ENCODE measurements around the gene BICRA. TPM values are rescaled to one million over a fixed set of nuclear protein-coding genes. Genes with fewer than 3 reads are reported as not detected.

Gene BICRA
- total and polyA plus RNA-seq, 9 of the 15 experiments (the other 6 are each of a cell fraction or from before 2014, with no cell fraction given), result 0.01 to 8.8 (median 1.2) TPM

- TF ChIP-seq SNIP1 (IDR thresholded peaks at IDR 0.05; ENCODE audit: low read depth) (no peak; the same call in 1 of the 2 replicates), ZNF146 (CRISPR knock-in tag; IDR thresholded peaks at IDR 0.05; ENCODE audit: unreplicated experiment) (no peak), ZNF239 (CRISPR knock-in tag; IDR thresholded peaks at IDR 0.05) (no peak), JUN (IDR thresholded peaks at IDR 0.05; ENCODE audit: borderline replicate concordance, low read depth, low read length) (0 out of 2 replicates have a peak, but pooled peaks have one; percentile 3), JUN (CRISPR knock-in tag; IDR thresholded peaks at IDR 0.05; ENCODE audit: borderline replicate concordance) (no peak), SIRT6 (IDR thresholded peaks at IDR 0.05; ENCODE audit: low read depth, low read length) (no peak), CEBPB (tag; IDR thresholded peaks at IDR 0.05) (no peak), ZBTB12 (CRISPR knock-in tag; IDR thresholded peaks at IDR 0.05) (no peak), ZNF551 (CRISPR knock-in tag; IDR thresholded peaks at IDR 0.05) (no peak), TEAD2 (tag; IDR thresholded peaks at IDR 0.05) (no peak), ZNF140 (CRISPR knock-in tag; IDR thresholded peaks at IDR 0.05) (no peak), XRCC4 (IDR thresholded peaks at IDR 0.05; ENCODE audit: extremely low read depth, insufficient read depth, insufficient read length) (no peak), PTTG1 (tag; IDR thresholded peaks at IDR 0.05; ENCODE audit: low read depth) (no peak), ZNF354B (CRISPR knock-in tag; IDR thresholded peaks at IDR 0.05) (no peak), ZNF507 (tag; conservative IDR thresholded peaks at IDR 0.05) (no peak), PYGO2 (tag; IDR thresholded peaks at IDR 0.05) (no peak), HES1 (IDR thresholded peaks at IDR 0.05; ENCODE audit: low read depth) (no peak), KLF1 (tag; IDR thresholded peaks at IDR 0.05) (no peak), NKRF (IDR thresholded peaks at IDR 0.05; ENCODE audit: borderline replicate concordance) (peak; percentile 54), ATF1 (CRISPR knock-in tag; IDR thresholded peaks at IDR 0.05) (no peak), ATF1 (tag; IDR thresholded peaks at IDR 0.05) (peak; percentile 38; the same call in 1 of the 2 replicates), TRIM24 (IDR thresholded peaks at IDR 0.05) (peak in 1 of 2 experiments; percentile 7; a peak in 1 of 4 replicates), RAD21 (CRISPR knock-in tag; conservative IDR thresholded peaks at IDR 0.05 in 1 of 2, IDR thresholded peaks at IDR 0.05 in 1 of 2) (peak; percentile 96 to 98), GATAD2A (IDR thresholded peaks at IDR 0.05) (peak; percentile 60; the same call in 1 of the 2 replicates), TRIM28 (IDR thresholded peaks at IDR 0.05) (no peak), SMARCE1 (IDR thresholded peaks at IDR 0.05) (peak; percentile 44; the same call in 1 of the 2 replicates), RCOR1 (IDR thresholded peaks at IDR 0.05; ENCODE audit: borderline replicate concordance in 1 of 2, low read depth in 2 of 2, low read length in 2 of 2) (no peak), ARID1B (IDR thresholded peaks at IDR 0.05) (peak; percentile 52; the same call in 1 of the 2 replicates)
These were observed 104.4 kb downstream of the BICRA start, which contains the start of gene EHD2 (continued) for GRCh38 chr19:47713046-47714021.

All from K562 (cell line).